H1 (cell line): ENCODE measurements around the gene SLC38A10. TPM values are rescaled to one million over a fixed set of nuclear protein-coding genes. Genes with fewer than 3 reads are reported as not detected.
A peak's percentile ranks its signal among the peaks of the same experiment; 100 is the strongest.

Experiments used
- CTCF ChIA-PET: fragments of 300-600 bp; sonication (Branson Sonifier 250); formaldehyde crosslinking; loops from one replicate; lab custom pipeline; 2021; ENCODE audit not compliant: partially characterized antibody; lab: Charles Lee
- POLR2A ChIA-PET: fragments of 300-600 bp; sonication (Branson Sonifier 250); formaldehyde crosslinking; loops from one replicate; lab custom pipeline; 2021; ENCODE audit warnings: inconsistent platforms; ENCODE audit not compliant: partially characterized antibody; lab: Charles Lee
- DNase-seq, 2 experiments: peaks; one replicate each; pipeline versions ENCODE4 v3.0.0 to v3.0.0-alpha.2; 2010 to 2022; ENCODE audit warnings: low spot score in 2 of 2, low read depth in 1 of 2, mixed read lengths in 1 of 2
- FAIRE-seq: peaks from 2 replicates; lab custom pipeline; 2011; peaks lifted over from hg19 to GRCh38; lab: Jason Lieb, UNC
- H2AFZ ChIP-seq: 2 replicates; pipeline ENCODE4 v1.8.1; 2012; ENCODE audit warnings: low read length, inconsistent platforms
- H2AK5ac ChIP-seq: 2 replicates; pipeline ENCODE4 v1.6.1; 2013; ENCODE audit warnings: low read depth, low read length
- H2BK120ac ChIP-seq: replicated peaks from 2 replicates; pipeline ENCODE3; 2013; ENCODE audit warnings: low read depth, low read length, inconsistent platforms
- H2BK12ac ChIP-seq: 2 replicates; pipeline ENCODE4 v1.6.1; 2013; ENCODE audit warnings: low read depth, low read length
- H2BK15ac ChIP-seq: 2 replicates; pipeline ENCODE4 v1.6.1; 2013; ENCODE audit warnings: low read length
- H2BK20ac ChIP-seq: 2 replicates; pipeline ENCODE4 v1.6.1; 2013; ENCODE audit warnings: low read length
- H2BK5ac ChIP-seq: 2 replicates; pipeline ENCODE4 v1.6.1; 2013; ENCODE audit warnings: low read depth, low read length
- H3K14ac ChIP-seq: 2 replicates; pipeline ENCODE4 v1.6.1; 2013; ENCODE audit warnings: inconsistent platforms; ENCODE audit not compliant: insufficient read length
- H3K18ac ChIP-seq: 2 replicates; pipeline ENCODE4 v1.6.1; 2013; ENCODE audit warnings: low read length; ENCODE audit errors: extremely low read depth
- H3K23ac ChIP-seq: 2 replicates; pipeline ENCODE4 v1.6.1; 2013; ENCODE audit warnings: inconsistent platforms; ENCODE audit not compliant: insufficient read length
- H3K23me2 ChIP-seq: 2 replicates; pipeline ENCODE4 v1.6.1; 2013; ENCODE audit warnings: low read depth, low read length
- H3K27ac ChIP-seq: 2 replicates; pipeline ENCODE4 v1.6.1; 2011; ENCODE audit warnings: low read depth, low read length, inconsistent platforms
- H3K27me3 ChIP-seq, 4 experiments: replicated peaks in 1 of 4; 1 replicate in 1 of 4; 2 replicates in 3 of 4; pipeline versions ENCODE4 v1.6.1 to v1.8.1; 2011 to 2013; ENCODE audit warnings: low read length in 3 of 4, mild to moderate bottlenecking in 3 of 4, inconsistent platforms in 2 of 4, mixed read lengths in 2 of 4, moderate library complexity in 1 of 4; ENCODE audit not compliant: control insufficient read depth in 3 of 4, insufficient read depth in 3 of 4; ENCODE audit errors: extremely low read depth in 1 of 4
- H3K36me3 ChIP-seq, 4 experiments: 2 replicates each; pipeline versions ENCODE4 v1.6.1 to v1.8.1; 2011 to 2013; ENCODE audit warnings: mild to moderate bottlenecking in 4 of 4, low read length in 3 of 4, moderate library complexity in 2 of 4, control low read depth in 1 of 4, inconsistent platforms in 1 of 4; ENCODE audit not compliant: insufficient read depth in 4 of 4, control insufficient read depth in 2 of 4
- H3K4ac ChIP-seq: replicated peaks from 2 replicates; pipeline ENCODE3; 2013; ENCODE audit warnings: low read length, low read depth, mixed read lengths, inconsistent platforms; ENCODE audit not compliant: insufficient read length
- H3K4me1 ChIP-seq, 4 experiments: replicated peaks in 1 of 4; 1 replicate in 1 of 4; 2 replicates in 3 of 4; pipeline versions ENCODE4 v1.6.1 to v1.8.1; 2011 to 2013; ENCODE audit warnings: low read length in 3 of 4, inconsistent platforms in 2 of 4, mixed read lengths in 1 of 4; ENCODE audit not compliant: insufficient read depth in 4 of 4, control insufficient read depth in 3 of 4
- H3K4me2 ChIP-seq, 2 experiments: 2 replicates each; pipeline versions ENCODE4 v1.6.1 to v1.8.1; 2011 to 2013; ENCODE audit warnings: low read depth in 2 of 2, low read length in 2 of 2, control low read depth in 1 of 2, inconsistent platforms in 1 of 2, mild to moderate bottlenecking in 1 of 2; ENCODE audit not compliant: insufficient read depth in 1 of 2
- H3K4me3 ChIP-seq, 4 experiments: fragments of 200-600, 300-600 bp in 1 of 4; sonication (generic), shearing (Covaris generic), sonication (Bioruptor Twin) in 1 of 4; 2 replicates each; pipeline versions ENCODE4 v1.5.1 to v1.8.1; 2011 to 2016; ENCODE audit warnings: low read length in 4 of 4, low read depth in 3 of 4, control low read depth in 2 of 4, inconsistent platforms in 2 of 4, mild to moderate bottlenecking in 2 of 4, mixed read lengths in 1 of 4, moderate library complexity in 1 of 4; ENCODE audit not compliant: insufficient read depth in 2 of 4; ENCODE audit errors: extremely low read depth in 1 of 4
- H3K56ac ChIP-seq: replicated peaks from 2 replicates; pipeline ENCODE3; 2013; ENCODE audit warnings: low read depth, mild to moderate bottlenecking, mixed read lengths, low read length, inconsistent platforms; ENCODE audit not compliant: insufficient read length
- H3K79me1 ChIP-seq: 2 replicates; pipeline ENCODE4 v1.6.1; 2013; ENCODE audit warnings: low read depth, low read length, control low read depth
- H3K79me2 ChIP-seq, 2 experiments: 2 replicates each; pipeline versions ENCODE4 v1.6.1 to v1.8.1; 2012 to 2013; ENCODE audit warnings: low read length in 2 of 2, mild to moderate bottlenecking in 2 of 2, inconsistent platforms in 1 of 2; ENCODE audit not compliant: insufficient read depth in 2 of 2, control insufficient read depth in 1 of 2
- H3K9ac ChIP-seq, 4 experiments: replicated peaks in 1 of 4; 1 replicate in 1 of 4; 2 replicates in 3 of 4; pipeline versions ENCODE4 v1.6.1 to v1.8.1; 2011 to 2013; ENCODE audit warnings: low read depth in 3 of 4, low read length in 3 of 4, control low read depth in 2 of 4, mild to moderate bottlenecking in 2 of 4, moderate library complexity in 2 of 4, inconsistent platforms in 1 of 4; ENCODE audit errors: extremely low read depth in 1 of 4
- H3K9me3 ChIP-seq, 2 experiments: 2 replicates each; pipeline versions ENCODE4 v1.6.1 to v1.8.1; 2012 to 2013; ENCODE audit warnings: mild to moderate bottlenecking in 2 of 2, moderate library complexity in 2 of 2, control low read depth in 1 of 2, inconsistent platforms in 1 of 2, low read depth in 1 of 2, low read length in 1 of 2, mixed read lengths in 1 of 2; ENCODE audit not compliant: insufficient read depth in 2 of 2
- H4K20me1 ChIP-seq, 2 experiments: replicated peaks in 1 of 2; 2 replicates each; pipeline versions ENCODE3 to v1.8.1; 2011 to 2013; ENCODE audit warnings: inconsistent platforms in 2 of 2, low read length in 2 of 2, mild to moderate bottlenecking in 1 of 2; ENCODE audit not compliant: insufficient read depth in 2 of 2, control insufficient read depth in 1 of 2
- H4K5ac ChIP-seq: 2 replicates; pipeline ENCODE4 v1.6.1; 2013; ENCODE audit warnings: low read length, low read depth, mixed read lengths, inconsistent platforms; ENCODE audit not compliant: insufficient read length
- H4K8ac ChIP-seq: 2 replicates; pipeline ENCODE4 v1.8.0; 2013; ENCODE audit warnings: mild to moderate bottlenecking, moderate library complexity, low read length, inconsistent platforms; ENCODE audit not compliant: insufficient read depth; ENCODE audit errors: extremely low read depth
- H4K91ac ChIP-seq: replicated peaks from 2 replicates; pipeline ENCODE3; 2013; ENCODE audit warnings: low read length, mixed read lengths, inconsistent platforms; ENCODE audit not compliant: insufficient read length
- CTCF ChIP-seq, 3 experiments: IDR thresholded peaks; 1 replicate in 2 of 3; 2 replicates in 1 of 3; pipeline versions ENCODE4 v1.5.1 to v1.6.1; 2011; ENCODE audit warnings: low read length in 3 of 3, mild to moderate bottlenecking in 3 of 3, inconsistent platforms in 2 of 3, low read depth in 1 of 3, moderate library complexity in 1 of 3; ENCODE audit not compliant: insufficient read depth in 1 of 3; ENCODE audit errors: control extremely low read depth in 1 of 3
- HDAC2 ChIP-seq, 2 experiments: fragments of 300-600 bp in 1 of 2; sonication (generic) in 1 of 2; IDR thresholded peaks; 2 replicates each; pipeline ENCODE4 v1.6.1; 2011 to 2012; ENCODE audit warnings: low read depth in 2 of 2, low read length in 2 of 2, mild to moderate bottlenecking in 2 of 2, moderate library complexity in 2 of 2, borderline replicate concordance in 1 of 2, inconsistent platforms in 1 of 2
- RAD21 ChIP-seq, 2 experiments: IDR thresholded peaks in 1 of 2; conservative IDR thresholded peaks in 1 of 2; 2 replicates each; pipeline ENCODE4 v1.6.1; 2011; ENCODE audit warnings: low read depth in 2 of 2, low read length in 2 of 2, improper control_type of control experiment in 1 of 2, inconsistent platforms in 1 of 2, mild to moderate bottlenecking in 1 of 2, moderate library complexity in 1 of 2
- WGBS, 2 experiments: shearing (Covaris generic) in 1 of 2; methylation state at CpG; one replicate each; pipeline versions ENCODE4 v1.1.6 to v1.1.7; 2013 to 2015; ENCODE audit warnings: low lambda C conversion rate in 2 of 2, mixed read lengths in 2 of 2, inconsistent platforms in 1 of 2, low coverage in 1 of 2, missing lambda C conversion rate in 1 of 2; ENCODE audit not compliant: insufficient replicate concordance in 2 of 2, insufficient coverage in 1 of 2, insufficient read length in 1 of 2; ENCODE audit errors: extremely low coverage in 1 of 2, missing lambda C conversion rate in 1 of 2; 5-methylcytosine and 5-hydroxymethylcytosine counted together
- polyA plus RNA-seq, 7 experiments: library from polyadenylated mRNA; depleted of rRNA in 3 of 7; stranded (reverse) in 5 of 7; unstranded in 2 of 7; fragments of >200 nt in 5 of 7; fragments of 200-250 nt in 2 of 7; gene quantifications; 1 replicate in 5 of 7; 2 replicates in 1 of 7; 4 replicates in 1 of 7; pipeline versions ENCODE4 v1.2.1 to v1.2.3, GENCODE V29; 2011 to 2013; ENCODE audit warnings: missing spikeins in 2 of 7, mixed read lengths in 2 of 7
- total RNA-seq: library from RNA; stranded (reverse); fragmentation: NEBNext Ultra II Directional; extraction: Animal tissue kit (Norgen Biotek cat#: 25700); gene quantifications from 2 replicates; pipeline ENCODE4 v1.2.1, GENCODE V29; 2021

Gene SLC38A10
- total and polyA plus RNA-seq, 2 of the 8 experiments (the other 6 are each of a cell fraction or from before 2014, with no cell fraction given): 26.4 to 41.0 TPM

DNA sequence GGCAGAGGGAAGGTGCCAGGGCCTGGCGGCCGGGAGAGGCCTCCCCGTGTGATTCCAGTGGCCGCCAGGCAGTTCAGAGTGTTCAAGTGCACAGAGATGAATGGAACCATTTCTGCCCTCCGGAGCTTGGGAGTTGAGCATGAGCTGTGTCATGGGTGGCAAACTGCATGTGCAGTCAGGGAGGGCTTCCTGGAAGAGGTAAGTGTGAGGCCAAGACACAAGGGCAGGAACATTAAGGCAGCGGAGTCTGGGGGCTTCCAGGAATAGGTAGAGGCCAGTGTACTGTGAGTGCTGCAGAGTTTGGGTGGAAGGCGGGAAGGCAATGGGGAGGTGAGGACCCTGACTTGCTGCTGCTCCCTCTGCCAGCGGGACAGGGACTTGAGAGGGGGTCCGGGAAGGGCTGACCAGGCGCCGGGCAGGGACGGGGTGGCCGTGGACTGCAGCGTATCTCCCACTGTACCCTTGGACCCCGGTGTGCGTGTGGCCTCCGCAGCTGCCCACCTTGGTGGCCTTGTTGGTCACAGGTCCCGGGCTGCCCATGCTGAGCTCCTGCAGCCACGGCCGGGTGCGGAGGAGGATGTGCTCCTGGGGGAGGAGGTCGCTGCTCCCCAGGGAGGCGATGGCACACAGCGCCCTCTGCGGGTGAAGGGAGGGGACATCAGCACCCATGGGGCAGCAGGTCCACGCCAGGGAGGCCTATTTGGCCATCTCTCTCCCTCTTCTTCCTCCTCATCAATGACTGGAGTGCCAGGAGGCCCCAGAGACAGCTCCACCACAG is 64.9 kb downstream of the SLC38A10 start:
- Histone ChIP-seq H3K4me2 (no peak overlapping the region), H3K27me3 (no peaks in the 10 kb centered on the region), H2BK120ac (no peak overlapping the region), H4K20me1 (peaks cover 0 to 10% of the 10 kb centered on the region in 2 experiments), H3K18ac (no peak overlapping the region), H3K4me3 (no peak overlapping the region), H2AFZ (no peak overlapping the region), H3K36me3 (peaks cover 0 to 18% (median 4%) of the 10 kb centered on the region in 4 experiments; a peak in 5 of 8 replicates), H4K91ac (no peak overlapping the region), H3K56ac (no peak overlapping the region)
- FAIRE-seq: no peak
- WGBS, 2 experiments: 90% methylated on average over 23 of the region's 26 CpGs; no CpG with 5 or more reads in 1 of the 2 experiments
- POLR2A ChIA-PET: interaction anchor here (0.8 to 1.7 kb wide), 6 partner anchors 9 to 279 kb away, joined by 3 to 10 read pairs (median 3); partner anchors contain the start of genes NDUFAF8 and TEPSIN
- TF ChIP-seq RAD21 (IDR thresholded peaks at IDR 0.05 in 1 of 2, conservative IDR thresholded peaks at IDR 0.05 in 1 of 2; ENCODE audit: low read depth in 2 of 2, low read length in 2 of 2) (peak; percentile 12 to 45; a peak in 3 of 4 replicates), CTCF (IDR thresholded peaks at IDR 0.05; ENCODE audit: control extremely low read depth in 1 of 3, insufficient read depth in 1 of 3, low read depth in 1 of 3, low read length in 3 of 3) (peak; percentile 53 to 83 (median 62)), HDAC2 (IDR thresholded peaks at IDR 0.05; ENCODE audit: borderline replicate concordance in 1 of 2, low read depth in 2 of 2, low read length in 2 of 2) (no peak)
- TF ChIP-seq, all 59 proteins: peak for 2
- Histone ChIP-seq H3K23me2 (no peaks in the 10 kb centered on the region), H3K27ac (no peak overlapping the region), H3K4ac (no peak overlapping the region), H3K4me1 (no peaks in the 10 kb centered on the region), H2BK15ac (no peak overlapping the region), H2BK5ac (no peak overlapping the region), H3K14ac (no peak overlapping the region), H2AK5ac (no peak overlapping the region), H3K23ac (no peak overlapping the region), H3K9ac (no peak overlapping the region), H2BK12ac (no peak overlapping the region), H2BK20ac (no peak overlapping the region), H4K5ac (no peak overlapping the region), H3K79me1 (no peaks in the 10 kb centered on the region; the same call in 1 of the 2 replicates), H4K8ac (0 out of 2 replicates have a peak overlapping the region, but pooled peaks have one; percentile 25), H3K9me3 (no peaks in the 10 kb centered on the region; a peak in 1 of 4 replicates), H3K79me2 (no peaks in the 10 kb centered on the region)
- no peak for DNase-seq
- CTCF ChIA-PET: interaction anchor here (0.6 to 1.7 kb wide), 14 partner anchors 9 to 1600 kb away, joined by 3 to 10 read pairs (median 3); partner anchors contain the start of genes NDUFAF8 and TEPSIN
